ENCODE data around the gene TRABD2B. TPM values are rescaled to one million over a fixed set of nuclear protein-coding genes. Genes with fewer than 3 reads are reported as not detected.

TRABD2B gene
- total and polyA plus RNA-seq, 2 experiments from 2014 or later = 1.6 to 2.0 TPM

- H3K4me3 ChIP-seq = no peak overlapping the region
- H3K4me1 ChIP-seq (ENCODE audit: insufficient read depth) = peaks cover 6% of the 10 kb centered on the region
- Mint-ChIP-seq H3K27ac (no peak overlapping the region), H3K27me3 (ENCODE audit: insufficient read depth, low read depth, poor library complexity) (peaks cover 4% of the 10 kb centered on the region), H3K4me3 (no peak overlapping the region), H3K36me3 (ENCODE audit: low read depth) (no peaks in the 10 kb centered on the region), H3K9me3 (no peaks in the 10 kb centered on the region), H3K4me1 (peaks cover 15% of the 10 kb centered on the region)
- TF ChIP-seq ETS1 (IDR thresholded peaks at IDR 0.05) (no peak), REST (IDR thresholded peaks at IDR 0.05; ENCODE audit: unreplicated experiment) (no peak), NANOG (IDR thresholded peaks at IDR 0.05; ENCODE audit: borderline replicate concordance) (no peak), CTCF (conservative IDR thresholded peaks at IDR 0.05; ENCODE audit: low read depth in 2 of 2) (no peak), JUNB (IDR thresholded peaks at IDR 0.05; ENCODE audit: unreplicated experiment) (no peak), ZNF331 (CRISPR knock-in tag; IDR thresholded peaks at IDR 0.05; ENCODE audit: low read depth) (no peak), CREB1 (CRISPR knock-in tag; IDR thresholded peaks at IDR 0.05; ENCODE audit: low read depth) (no peak), ZNF462 (CRISPR knock-in tag; IDR thresholded peaks at IDR 0.05) (no peak), POLR2AphosphoS5 (IDR thresholded peaks at IDR 0.05; ENCODE audit: low read depth) (no peak), EZH2phosphoT487 (IDR thresholded peaks at IDR 0.05; ENCODE audit: unreplicated experiment) (no peak), STAT1 (IDR thresholded peaks at IDR 0.05; ENCODE audit: unreplicated experiment) (no peak), ZNF114 (CRISPR knock-in tag; IDR thresholded peaks at IDR 0.05) (no peak), EZH2 (IDR thresholded peaks at IDR 0.05; ENCODE audit: low read depth, unreplicated experiment) (no peak)
- DNase-seq (ENCODE audit: low spot score) (no peak), ATAC-seq (no peak)
- H3K36me3 ChIP-seq (ENCODE audit: insufficient read depth) = no peaks in the 10 kb centered on the region
- no peak overlapping the region for H2AFZ ChIP-seq
- no peaks in the 10 kb centered on the region for H4K20me1 ChIP-seq (replicated peaks; ENCODE audit: insufficient read depth)
- no peaks in the 10 kb centered on the region for H3K27me3 ChIP-seq (ENCODE audit: insufficient read depth)
- no peak overlapping the region for H3K27ac ChIP-seq (ENCODE audit: low read depth)
- no peak overlapping the region for H3K4me2 ChIP-seq
- no peaks in the 10 kb centered on the region for H3F3A ChIP-seq (replicated peaks; ENCODE audit: low read depth)
- no peaks in the 10 kb centered on the region for H3K79me2 ChIP-seq (replicated peaks; ENCODE audit: insufficient read depth)
- H3K9me2 ChIP-seq (ENCODE audit: insufficient read depth) = no peaks in the 10 kb centered on the region
Observed at GRCh38 chr1:47850451-47850850, 146.7 kb downstream of the TRABD2B start.
